ENCODE results near the gene SH3RF1.
"Not testable (repeated sequence)": the region's sequence is repeated elsewhere in the genome, so short reads cannot be mapped to it uniquely, and the experiment has no call there.

Gene SH3RF1

DNA sequence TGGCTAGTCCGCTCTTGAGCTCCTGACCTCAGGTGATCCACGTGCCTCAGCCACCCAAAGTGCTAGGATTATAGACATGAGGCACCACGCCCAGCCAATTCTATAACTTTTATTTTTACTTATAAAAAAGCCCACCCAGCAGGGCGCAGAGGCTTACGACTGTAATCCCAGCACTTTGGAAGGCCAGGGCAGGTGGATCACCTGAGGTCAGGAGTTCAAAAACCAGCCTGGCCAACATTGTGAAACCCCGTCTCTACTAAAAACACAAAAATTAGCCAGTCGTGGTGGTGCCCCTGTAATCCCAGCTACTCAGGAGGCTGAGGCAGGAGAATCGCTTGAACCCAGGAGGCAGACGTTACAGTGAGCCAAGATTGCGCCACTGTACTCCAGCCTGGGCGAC lies 73.5 kb downstream of the SH3RF1 start:
- DNase-seq = not testable (repeated sequence)

DNA sequence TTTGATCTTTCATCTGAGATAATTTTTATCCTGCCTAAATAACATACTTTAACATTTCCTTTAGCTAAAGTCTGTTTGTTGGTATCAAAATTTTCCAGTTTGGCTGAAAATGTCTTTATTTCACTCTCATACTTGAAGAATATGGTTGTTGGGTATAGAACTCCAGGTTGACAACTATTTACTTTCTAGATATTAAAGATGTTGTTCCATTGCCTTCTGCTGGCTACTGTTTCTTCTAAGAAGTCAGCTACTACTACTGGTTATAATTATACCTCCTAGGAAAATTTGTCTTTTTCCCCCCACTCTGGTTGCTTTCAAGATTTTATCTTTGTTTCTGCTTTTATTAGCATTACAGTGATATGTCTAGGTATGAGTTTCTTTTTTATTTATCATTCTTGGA lies 75.7 kb downstream of the SH3RF1 start:
- no peak for DNase-seq

- not testable (repeated sequence) for DNase-seq
These were observed 80.8 kb downstream of the SH3RF1 start for GRCh38 chr4:169189968-169190367.

DNA sequence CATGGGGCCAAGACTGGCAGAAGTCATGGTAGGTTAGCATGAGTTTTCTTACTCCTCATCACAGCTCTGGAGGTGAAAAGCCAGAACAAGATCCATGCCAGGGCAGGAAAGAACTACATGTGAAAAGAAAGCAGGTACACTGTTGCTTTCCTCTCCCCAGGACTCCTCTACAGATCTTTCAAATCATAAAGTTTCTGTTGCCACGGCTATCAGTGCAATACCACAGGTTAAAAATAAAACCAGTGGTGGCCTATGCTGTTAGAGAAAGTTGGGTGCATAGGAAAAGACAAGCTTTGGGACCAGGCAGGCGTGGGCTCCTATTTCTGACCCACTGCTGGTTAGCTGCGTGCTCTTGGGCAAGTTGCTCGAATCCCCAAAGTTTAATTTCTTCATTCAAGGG lies 81.4 kb downstream of the SH3RF1 start:
- no peak for DNase-seq

- DNase-seq = no peak
These were observed 82.6 kb downstream of the SH3RF1 start for GRCh38 chr4:169188204-169188603.

DNA sequence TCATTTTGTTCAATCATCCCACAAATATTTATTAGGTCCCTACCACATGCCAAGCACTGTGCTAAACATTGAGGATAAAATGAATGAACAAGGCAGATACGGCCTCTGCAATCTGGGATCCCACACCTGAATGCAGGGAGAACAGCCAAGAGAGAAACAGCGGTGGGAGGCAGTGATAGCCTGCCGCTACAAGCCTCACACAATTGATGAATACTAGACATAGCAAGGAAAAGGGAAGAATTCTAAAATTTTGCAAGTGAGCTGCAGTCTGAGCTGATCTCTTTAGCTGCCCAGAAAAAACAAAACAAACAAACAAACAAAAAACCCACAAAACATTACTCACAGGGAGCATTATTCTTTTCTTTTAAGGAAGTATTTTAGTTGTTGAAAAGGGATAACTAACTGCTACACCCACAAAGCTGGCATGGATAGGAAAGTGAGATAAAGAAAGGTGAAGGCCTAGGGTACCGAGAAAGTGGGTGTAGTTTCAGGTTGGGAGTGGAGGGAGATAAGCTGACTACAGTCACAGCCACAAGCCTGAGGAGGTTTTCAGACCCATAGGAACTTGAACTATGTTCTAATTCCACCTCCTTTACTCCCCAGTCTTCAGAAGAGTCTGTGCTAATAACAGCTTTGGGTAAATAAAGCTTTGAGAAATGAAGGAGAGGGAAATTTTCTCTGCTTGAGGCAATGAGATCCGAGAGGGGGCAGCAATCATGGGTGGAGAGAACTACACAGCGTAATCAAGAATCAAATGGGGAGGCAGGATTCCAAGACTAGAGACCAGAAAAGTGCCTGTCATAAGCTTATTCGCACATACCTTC lies 85.4 kb downstream of the SH3RF1 start:
- DNase-seq = no peak

DNA sequence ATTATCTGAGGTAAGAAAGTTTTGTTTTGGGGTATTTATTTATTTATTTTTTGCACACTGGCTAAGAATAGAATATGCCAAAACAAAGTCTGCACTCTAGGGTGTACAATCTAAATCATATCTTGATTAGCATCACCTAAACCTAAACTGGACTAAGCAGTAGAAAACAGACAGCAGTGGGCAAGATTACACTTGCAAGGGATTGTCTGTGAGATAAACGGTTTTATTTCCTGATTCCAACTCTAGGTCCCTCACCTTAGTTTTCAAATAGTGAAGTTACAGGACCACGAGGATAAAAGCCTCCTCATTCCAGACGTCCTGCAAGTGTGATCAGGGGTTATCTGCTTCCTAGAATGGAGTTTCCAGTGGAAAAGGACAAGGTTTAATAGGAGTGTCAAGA lies 86.1 kb downstream of the SH3RF1 start:
- no peak for DNase-seq

DNA sequence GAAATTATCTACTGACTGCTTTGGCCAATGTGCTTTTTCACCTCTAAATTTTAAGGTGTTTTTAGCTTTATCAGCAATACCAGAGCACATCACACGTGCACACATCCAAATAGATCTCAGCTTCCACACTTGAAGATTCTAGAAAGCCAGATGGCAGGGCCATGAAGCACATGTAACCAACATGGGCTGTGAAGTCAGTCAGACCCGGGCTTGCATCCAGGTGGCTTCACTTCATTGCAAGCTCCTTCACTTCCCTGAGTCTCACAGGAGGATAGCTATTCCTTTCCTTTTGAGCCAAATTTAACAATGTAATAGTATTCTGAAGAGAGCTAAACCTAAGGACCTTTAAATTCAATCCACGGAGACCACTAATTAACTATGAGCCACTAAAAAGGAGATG lies 86.5 kb downstream of the SH3RF1 start:
- no peak for DNase-seq

- no peak for DNase-seq
These were observed 87.2 kb downstream of the SH3RF1 start for GRCh38 chr4:169183581-169183980.

GRCh38 chr4:169179609-169180521 lies 90.9 kb downstream of the SH3RF1 start:
- DNase-seq = no peak

- DNase-seq = not testable (repeated sequence)
These were observed 92.7 kb downstream of the SH3RF1 start for GRCh38 chr4:169178092-169178491.

- DNase-seq = no peak
These were observed 95.3 kb downstream of the SH3RF1 start for GRCh38 chr4:169175476-169175875.

- no peak for DNase-seq
These were observed 95.7 kb downstream of the SH3RF1 start for GRCh38 chr4:169175035-169175434.

GRCh38 chr4:169174247-169174646 lies 96.5 kb downstream of the SH3RF1 start:
- DNase-seq = no peak

DNA sequence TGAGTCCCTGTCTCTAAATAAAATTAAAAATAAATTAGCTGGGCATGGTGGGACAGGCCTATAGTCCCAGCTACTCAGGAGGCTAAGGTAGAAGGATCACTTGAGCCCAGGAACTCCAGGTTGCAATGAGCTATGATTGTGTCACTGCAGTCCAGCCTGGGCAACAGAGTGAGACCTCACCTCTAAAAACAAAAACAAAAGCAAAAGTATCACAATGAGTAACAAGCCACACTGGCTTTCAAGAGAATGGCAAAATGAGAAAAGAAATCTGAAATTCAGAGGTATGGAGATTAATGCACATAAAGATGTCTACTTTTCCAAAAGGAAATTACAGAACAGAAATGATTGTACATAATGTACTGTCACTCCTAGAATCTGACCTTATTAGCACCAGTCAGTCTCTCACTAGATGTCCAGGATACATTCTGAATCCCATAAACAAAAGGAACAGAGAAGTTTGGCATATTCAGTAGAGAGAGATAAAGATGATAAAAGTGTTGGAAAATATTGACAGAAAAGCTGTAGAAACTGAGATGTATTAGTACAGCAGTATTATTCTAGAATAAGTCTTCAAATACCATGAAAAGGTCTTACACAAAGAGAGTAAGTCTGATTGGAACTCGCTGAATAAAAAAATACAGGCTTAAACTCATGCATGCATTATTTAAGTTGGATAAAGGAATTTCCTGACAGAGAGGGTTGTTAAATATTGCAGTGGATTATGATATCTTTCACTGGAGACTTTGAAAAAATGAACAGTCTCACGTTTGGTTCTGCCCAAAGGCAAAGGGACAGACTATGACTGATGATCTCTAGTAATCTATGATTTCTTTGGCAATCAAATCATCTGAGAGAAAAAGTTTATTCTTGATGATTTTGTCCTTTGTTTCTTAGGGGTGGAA lies 102.5 kb downstream of the SH3RF1 start:
- no peak for DNase-seq

- no peak for DNase-seq
These were observed 105.9 kb downstream of the SH3RF1 start for GRCh38 chr4:169164669-169165415.

GRCh38 chr4:169163947-169164668 lies 106.6 kb downstream of the SH3RF1 start:
- no peak for DNase-seq

GRCh38 chr4:169163495-169163894 lies 107.3 kb downstream of the SH3RF1 start:
- DNase-seq = no peak

GRCh38 chr4:169160825-169161224 lies 109.9 kb downstream of the SH3RF1 start:
- DNase-seq = no peak

DNA sequence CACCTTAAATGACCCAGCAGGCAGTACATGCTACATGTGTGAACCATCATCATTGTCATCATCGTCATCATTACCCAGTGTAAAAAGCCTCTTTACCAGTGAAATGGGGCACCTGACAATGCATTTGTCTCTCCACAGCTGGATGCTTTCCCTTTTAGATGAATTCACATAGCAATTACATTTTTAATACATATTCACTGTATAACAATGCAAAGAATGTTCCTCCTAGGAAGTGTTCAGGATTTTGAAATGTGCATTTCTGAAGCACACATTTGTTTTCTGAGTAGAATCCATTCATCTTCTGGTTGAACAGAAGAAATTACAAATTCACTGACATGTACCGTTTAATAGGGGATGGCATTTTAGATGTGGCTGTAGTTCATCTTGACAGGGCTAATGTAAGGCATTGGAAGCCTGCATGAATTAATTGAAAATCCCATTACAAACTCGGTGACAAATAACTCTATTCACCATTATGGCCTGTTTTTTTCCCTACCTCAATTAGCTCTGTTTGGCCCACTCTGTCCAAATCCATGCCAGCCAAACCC lies 111.1 kb downstream of the SH3RF1 start:
- no peak for DNase-seq

DNA sequence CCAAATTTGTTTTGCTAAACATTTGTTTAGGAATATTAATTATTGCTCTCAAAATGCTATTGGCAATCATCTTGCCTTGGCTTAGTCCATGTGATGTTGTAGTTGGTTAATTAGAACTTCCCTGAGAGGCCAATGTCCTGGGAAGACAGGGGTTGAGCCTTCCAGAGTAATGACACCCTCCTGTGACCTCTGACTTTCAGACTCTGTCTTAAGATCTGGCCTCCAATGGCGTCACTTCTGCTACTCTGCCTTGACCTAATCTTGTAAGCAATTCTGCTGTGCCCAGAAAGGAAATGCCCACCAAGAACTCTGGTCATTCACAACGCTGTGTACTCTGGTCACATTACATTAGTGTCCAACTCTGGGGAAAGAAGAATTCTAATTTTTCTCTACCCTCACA lies 111.9 kb downstream of the SH3RF1 start:
- DNase-seq = no peak

Measured in T1000 (cell line).